HepG2 (cell line): ENCODE measurements around the gene LRP10. TPM values are rescaled to one million over a fixed set of nuclear protein-coding genes. Genes with fewer than 3 reads are reported as not detected.

Source experiments
- ARID4A ChIP-seq: sonication (generic); formaldehyde crosslinking; IDR thresholded peaks from 2 replicates; pipeline ENCODE4 v1.5.0; 2020; ENCODE audit warnings: mild to moderate bottlenecking, missing genetic modification reagents, borderline replicate concordance
- CCDC6 ChIP-seq: sonication (generic); formaldehyde crosslinking; IDR thresholded peaks from 2 replicates; pipeline ENCODE4 v1.8.1; 2022; ENCODE audit warnings: mild to moderate bottlenecking, missing genetic modification reagents, moderate library complexity
- LRRFIP1 ChIP-seq: sonication (generic); formaldehyde crosslinking; conservative IDR thresholded peaks from 2 replicates; pipeline ENCODE4 v1.4.0; 2020; ENCODE audit warnings: missing genetic modification reagents
- NFYB ChIP-seq: sonication (generic); formaldehyde crosslinking; IDR thresholded peaks from 2 replicates; pipeline ENCODE4 v1.4.0; 2020; ENCODE audit warnings: missing genetic modification reagents
- POGK ChIP-seq: sonication (generic); formaldehyde crosslinking; conservative IDR thresholded peaks from 2 replicates; pipeline ENCODE4 v1.8.0; 2022; ENCODE audit warnings: mild to moderate bottlenecking, moderate library complexity, missing genetic modification reagents
- POLR2AphosphoS2 ChIP-seq: IDR thresholded peaks from 2 replicates; pipeline ENCODE4 v1.6.1; 2011; ENCODE audit warnings: low read depth, low read length, improper control_type of control experiment
- PRDM10 ChIP-seq: sonication (generic); formaldehyde crosslinking; IDR thresholded peaks from 2 replicates; pipeline ENCODE4 v1.4.0; 2020; ENCODE audit warnings: low read depth, missing genetic modification reagents
- RBM22 ChIP-seq: fragments of 200-400 bp; formaldehyde crosslinking; optimal IDR thresholded peaks from 2 replicates; pipeline ENCODE3; 2017; ENCODE audit warnings: mild to moderate bottlenecking, low read length, moderate library complexity
- TBX3 ChIP-seq: fragments of 450-650 bp; IDR thresholded peaks from 2 replicates; pipeline ENCODE4 v1.6.1; 2017; ENCODE audit warnings: antibody characterized with exemption, mild to moderate bottlenecking, inconsistent platforms, borderline replicate concordance
- ZBTB39 ChIP-seq: sonication (generic); formaldehyde crosslinking; IDR thresholded peaks from 2 replicates; pipeline ENCODE4 v1.5.0; 2020; ENCODE audit warnings: missing genetic modification reagents
- ZNF343 ChIP-seq: sonication (generic); formaldehyde crosslinking; IDR thresholded peaks from 2 replicates; pipeline ENCODE4 v1.4.0; 2020; ENCODE audit warnings: mild to moderate bottlenecking, missing genetic modification reagents
- polyA plus RNA-seq, 8 experiments: library from polyadenylated mRNA; depleted of rRNA in 3 of 8; stranded (reverse) in 7 of 8; unstranded in 1 of 8; fragments of >200 nt; fragmentation: Illumina TruSeq in 4 of 8; extraction: Trizol in 4 of 8; gene quantifications; 2 replicates each; pipeline versions ENCODE4 v1.2.1 to v1.2.3, GENCODE V29; 2011 to 2016; ENCODE audit warnings: low read depth in 4 of 8, missing spikeins in 1 of 8, mixed read lengths in 1 of 8; ENCODE audit not compliant: insufficient read depth in 1 of 8
- total RNA-seq, 5 experiments: library from RNA; depleted of rRNA; stranded (reverse); fragments of >200 nt; fragmentation: Illumina TruSeq; extraction: Trizol; gene quantifications; 2 replicates each; pipeline ENCODE4 v1.2.3, GENCODE V29; 2016; ENCODE audit warnings: low read depth in 1 of 5

Gene LRP10
- total and polyA plus RNA-seq, 2 of the 13 experiments (the other 11 are each of a cell fraction or from before 2014, with no cell fraction given), result 16.9 to 45.2 TPM

GRCh38 chr14:22900081-22900799 lies 28.7 kb downstream of the LRP10 start (continued):
- TF ChIP-seq POLR2AphosphoS2 (no peak), ARID4A (CRISPR knock-in tag) (peak; percentile 25; the same call in 1 of the 2 replicates), ZBTB39 (CRISPR knock-in tag) (no peak), POGK (CRISPR knock-in tag) (0 out of 2 replicates have a peak, but pooled peaks have one; percentile 51), ZNF343 (CRISPR knock-in tag) (no peak), NFYB (CRISPR knock-in tag) (no peak), TBX3 (no peak), PRDM10 (CRISPR knock-in tag) (0 out of 2 replicates have a peak, but pooled peaks have one; percentile 34), CCDC6 (CRISPR knock-in tag) (no peak), RBM22 (no peak), LRRFIP1 (CRISPR knock-in tag) (no peak; the same call in 1 of the 2 replicates)
